ENCODE data around the gene STH.

The STH gene

DNA sequence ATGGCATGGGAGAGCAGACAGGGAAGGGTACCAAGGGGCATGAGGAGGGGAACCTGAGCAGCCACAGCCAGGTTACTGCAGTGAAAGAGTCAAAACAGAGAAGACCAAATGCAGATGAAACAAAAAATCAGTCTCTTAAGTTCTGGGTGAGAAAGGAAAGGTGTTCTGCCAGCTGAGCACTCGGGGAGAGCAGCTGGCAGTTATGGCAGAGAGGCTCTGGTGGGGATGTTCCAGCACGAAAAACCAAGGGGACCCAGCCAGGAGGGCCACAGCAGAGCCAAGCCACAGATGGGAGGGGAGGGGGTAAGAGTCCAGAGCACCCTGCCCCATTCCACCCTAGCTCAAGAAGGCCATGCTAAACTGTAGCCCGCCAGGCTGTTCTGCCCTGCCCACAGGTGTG is 31.7 kb downstream of the STH start:
- Mint-ChIP-seq H3K4me3 (no peak overlapping the region), H3K9me3 (no peaks in the 10 kb centered on the region), H3K36me3 (ENCODE audit: low read depth) (peaks cover 85% of the 10 kb centered on the region), H3K27ac (no peak overlapping the region), H3K4me1 (peaks cover 20% of the 10 kb centered on the region), H3K27me3 (ENCODE audit: low read depth) (no peaks in the 10 kb centered on the region)
- TF ChIP-seq, protein P1, sequence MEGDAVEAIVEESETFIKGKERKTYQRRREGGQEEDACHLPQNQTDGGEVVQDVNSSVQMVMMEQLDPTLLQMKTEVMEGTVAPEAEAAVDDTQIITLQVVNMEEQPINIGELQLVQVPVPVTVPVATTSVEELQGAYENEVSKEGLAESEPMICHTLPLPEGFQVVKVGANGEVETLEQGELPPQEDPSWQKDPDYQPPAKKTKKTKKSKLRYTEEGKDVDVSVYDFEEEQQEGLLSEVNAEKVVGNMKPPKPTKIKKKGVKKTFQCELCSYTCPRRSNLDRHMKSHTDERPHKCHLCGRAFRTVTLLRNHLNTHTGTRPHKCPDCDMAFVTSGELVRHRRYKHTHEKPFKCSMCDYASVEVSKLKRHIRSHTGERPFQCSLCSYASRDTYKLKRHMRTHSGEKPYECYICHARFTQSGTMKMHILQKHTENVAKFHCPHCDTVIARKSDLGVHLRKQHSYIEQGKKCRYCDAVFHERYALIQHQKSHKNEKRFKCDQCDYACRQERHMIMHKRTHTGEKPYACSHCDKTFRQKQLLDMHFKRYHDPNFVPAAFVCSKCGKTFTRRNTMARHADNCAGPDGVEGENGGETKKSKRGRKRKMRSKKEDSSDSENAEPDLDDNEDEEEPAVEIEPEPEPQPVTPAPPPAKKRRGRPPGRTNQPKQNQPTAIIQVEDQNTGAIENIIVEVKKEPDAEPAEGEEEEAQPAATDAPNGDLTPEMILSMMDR (IDR thresholded peaks at IDR 0.05; ENCODE audit: unreplicated experiment in 3 of 3) = no peak

DNA sequence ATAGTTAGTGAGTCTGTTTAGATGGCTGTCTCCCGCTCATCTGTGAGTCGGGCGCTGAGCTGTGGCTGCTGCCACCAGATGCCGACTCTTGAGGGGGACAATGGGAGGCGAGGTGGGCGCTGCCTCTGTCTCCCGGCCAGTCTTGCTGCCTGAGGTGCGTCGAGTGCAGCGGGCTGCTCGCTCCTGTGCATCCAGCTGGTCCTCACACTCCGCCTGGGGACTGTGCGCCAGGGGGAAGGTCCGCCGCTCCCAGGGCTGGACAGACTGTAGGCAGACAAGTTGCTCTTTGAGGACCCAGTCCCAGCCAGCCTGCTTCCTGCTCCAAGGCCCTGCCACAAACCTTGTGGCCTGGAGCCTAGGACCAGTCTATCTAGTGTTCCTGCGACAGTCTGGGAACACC is 32.4 kb downstream of the STH start:
- Mint-ChIP-seq H3K4me1 (peaks cover 20% of the 10 kb centered on the region), H3K4me3 (no peak overlapping the region), H3K27ac (no peak overlapping the region), H3K9me3 (no peaks in the 10 kb centered on the region), H3K36me3 (ENCODE audit: low read depth) (peaks cover 88% of the 10 kb centered on the region), H3K27me3 (ENCODE audit: low read depth) (no peaks in the 10 kb centered on the region)
- TF ChIP-seq, protein P1 (IDR thresholded peaks at IDR 0.05; ENCODE audit: unreplicated experiment in 3 of 3) = no peak

DNA sequence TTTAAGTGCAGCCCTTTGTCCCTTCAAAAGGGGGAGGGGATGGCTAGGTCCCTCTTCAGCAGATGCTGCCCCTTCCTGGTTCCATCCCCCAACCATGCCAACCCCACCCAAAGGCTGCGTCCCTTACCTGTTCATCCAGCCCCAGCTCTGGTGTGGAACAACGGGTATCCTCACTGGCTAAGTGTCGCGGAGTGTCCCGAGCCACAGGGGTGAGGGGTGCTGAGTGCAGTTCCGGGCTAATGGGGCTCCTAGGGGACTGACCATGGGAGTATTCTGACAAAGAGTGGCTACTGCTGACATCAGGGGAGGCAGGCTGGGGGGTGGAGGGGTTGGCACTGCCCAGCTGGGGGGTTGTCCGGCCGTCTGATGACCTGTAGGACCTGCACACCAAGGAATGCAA is 32.9 kb downstream of the STH start:
- Mint-ChIP-seq H3K4me1 (peaks cover 20% of the 10 kb centered on the region), H3K9me3 (no peaks in the 10 kb centered on the region), H3K27me3 (ENCODE audit: low read depth) (no peaks in the 10 kb centered on the region), H3K27ac (no peak overlapping the region), H3K4me3 (no peak overlapping the region), H3K36me3 (ENCODE audit: low read depth) (peaks cover 90% of the 10 kb centered on the region)
- TF ChIP-seq, protein P1 (IDR thresholded peaks at IDR 0.05; ENCODE audit: unreplicated experiment in 3 of 3) = no peak

DNA sequence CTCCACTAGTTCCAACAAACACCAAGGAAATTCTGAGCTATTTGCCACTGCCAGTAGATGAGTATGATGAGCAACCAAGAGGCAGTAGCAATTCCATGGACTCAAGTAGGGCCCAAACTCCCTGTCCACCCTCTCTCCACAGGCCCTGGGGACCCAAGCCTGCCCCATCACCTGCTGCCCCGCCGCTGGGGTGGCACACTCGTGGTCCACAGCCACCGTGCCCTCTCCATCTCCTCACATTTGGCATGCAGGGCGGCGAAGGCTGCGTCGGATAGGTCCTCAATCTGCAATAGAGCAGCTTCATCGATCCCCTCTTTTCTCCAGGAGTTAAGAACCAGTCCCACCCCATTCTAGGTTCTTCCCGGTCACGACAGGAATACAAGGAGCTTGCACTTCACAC is 33.9 kb downstream of the STH start:
- Mint-ChIP-seq H3K9me3 (no peaks in the 10 kb centered on the region), H3K27ac (no peak overlapping the region), H3K4me3 (no peak overlapping the region), H3K36me3 (ENCODE audit: low read depth) (peaks cover 89% of the 10 kb centered on the region), H3K4me1 (peaks cover 17% of the 10 kb centered on the region), H3K27me3 (ENCODE audit: low read depth) (no peaks in the 10 kb centered on the region)
- TF ChIP-seq, protein P1 (IDR thresholded peaks at IDR 0.05; ENCODE audit: unreplicated experiment in 3 of 3) = no peak

DNA sequence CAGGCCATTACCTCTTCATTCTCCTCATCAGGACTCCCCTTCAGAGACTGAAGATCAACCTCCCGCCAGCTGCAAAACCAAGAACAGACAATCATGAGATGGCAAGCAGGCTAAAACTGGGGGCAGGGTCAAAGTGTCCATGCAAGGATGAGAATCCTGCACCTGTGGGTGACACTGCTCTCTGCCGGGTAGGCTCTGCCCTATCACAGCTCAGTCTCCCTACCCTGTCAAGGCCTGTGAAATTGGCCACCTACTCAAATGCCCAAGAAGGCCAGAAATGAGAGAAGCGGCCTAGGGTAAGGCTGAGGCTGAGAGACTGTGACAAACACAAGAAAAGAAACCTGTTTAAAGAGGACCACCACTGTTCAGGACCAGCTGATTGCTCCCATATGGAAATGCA is 34.3 kb downstream of the STH start:
- no peaks in the 10 kb centered on the region for H3K27me3 Mint-ChIP-seq (ENCODE audit: low read depth)
- H3K27ac Mint-ChIP-seq = no peak overlapping the region
- H3K9me3 Mint-ChIP-seq = no peaks in the 10 kb centered on the region
- H3K4me1 Mint-ChIP-seq = peaks cover 12% of the 10 kb centered on the region
- H3K4me3 Mint-ChIP-seq = no peak overlapping the region
- H3K36me3 Mint-ChIP-seq (ENCODE audit: low read depth) = peaks cover 90% of the 10 kb centered on the region
- TF ChIP-seq, protein P1 (IDR thresholded peaks at IDR 0.05; ENCODE audit: unreplicated experiment in 3 of 3) = no peak

DNA sequence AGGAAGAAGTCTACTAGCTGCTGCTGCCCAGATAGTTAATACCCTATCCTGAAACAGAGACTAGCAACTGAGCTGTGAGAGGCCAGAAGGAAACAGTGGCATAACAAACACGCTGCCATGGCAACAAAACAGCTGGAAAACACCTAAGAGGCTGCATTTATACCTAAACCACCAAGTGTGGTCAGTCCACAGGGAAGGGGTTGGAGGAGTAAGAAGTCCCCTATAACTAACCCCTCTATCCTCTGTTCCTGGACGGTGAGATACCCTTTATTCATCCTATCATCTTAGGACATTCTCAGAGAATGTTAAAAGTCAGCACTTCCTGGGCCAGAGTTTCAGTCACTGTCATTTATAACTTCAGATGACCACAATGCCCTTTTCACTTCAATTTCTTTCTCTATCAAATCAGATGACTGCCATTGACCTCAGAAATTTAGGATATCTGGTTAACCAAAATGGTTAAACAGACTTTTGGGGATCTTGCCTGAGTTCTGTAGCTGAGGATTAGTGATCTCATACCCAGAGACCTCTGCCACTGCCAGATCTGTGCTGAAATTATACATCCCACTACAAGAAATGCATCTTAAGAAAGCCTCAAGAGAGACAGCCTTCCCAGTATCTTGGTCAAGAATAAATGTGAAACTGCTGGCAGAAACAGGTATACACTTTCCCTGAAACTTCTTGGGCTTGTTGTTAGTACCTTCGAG is 36.2 kb downstream of the STH start:
- no peak overlapping the region for H3K27ac Mint-ChIP-seq
- no peaks in the 10 kb centered on the region for H3K4me1 Mint-ChIP-seq
- H3K36me3 Mint-ChIP-seq (ENCODE audit: low read depth) = peaks cover 94% of the 10 kb centered on the region
- no peak overlapping the region for H3K4me3 Mint-ChIP-seq
- TF ChIP-seq, protein P1 (IDR thresholded peaks at IDR 0.05; ENCODE audit: unreplicated experiment in 3 of 3) = no peak
- H3K27me3 Mint-ChIP-seq (ENCODE audit: low read depth) = no peaks in the 10 kb centered on the region
- H3K9me3 Mint-ChIP-seq = no peaks in the 10 kb centered on the region
